HFF-Myc (cell line): ENCODE measurements around the gene SLC1A7.

ENCODE experiments used
- DNase-seq: peaks from one replicate; pipeline ENCODE4 v3.0.0-alpha.2; 2011; ENCODE audit warnings: low read depth; ENCODE audit errors: extremely low read depth
- H3K4me3 ChIP-seq: replicated peaks from 2 replicates; pipeline ENCODE4 v1.5.1; 2011; ENCODE audit warnings: low read depth, mild to moderate bottlenecking, control low read depth, low read length
- CTCF ChIP-seq: IDR thresholded peaks from 2 replicates; pipeline ENCODE4 v1.5.1; 2012; ENCODE audit warnings: mild to moderate bottlenecking, low read depth, low read length, control low read depth; ENCODE audit errors: missing control alignments

Gene SLC1A7

GRCh38 chr1:53114090-53114489, 28.3 kb downstream of the SLC1A7 start:
- no peak for TF ChIP-seq CTCF
- no peak for DNase-seq
- no peak overlapping the region for H3K4me3 ChIP-seq

- no peak for TF ChIP-seq CTCF
Observed at GRCh38 chr1:53112861-53113260, 29.6 kb downstream of the SLC1A7 start.

GRCh38 chr1:53112271-53112774, 30.1 kb downstream of the SLC1A7 start:
- no peak for TF ChIP-seq CTCF
- H3K4me3 ChIP-seq: no peak overlapping the region
- DNase-seq: no peak

More at GRCh38 chr1:53112861-53113260, 29.6 kb downstream of the SLC1A7 start:
- H3K4me3 ChIP-seq: no peak overlapping the region
- DNase-seq: no peak

GRCh38 chr1:53111693-53112092, 30.7 kb downstream of the SLC1A7 start:
- H3K4me3 ChIP-seq: no peak overlapping the region
- TF ChIP-seq CTCF: no peak
- no peak for DNase-seq

GRCh38 chr1:53111073-53111556, 31.3 kb downstream of the SLC1A7 start:
- no peak for TF ChIP-seq CTCF
- DNase-seq: no peak

GRCh38 chr1:53110370-53111072, 31.9 kb downstream of the SLC1A7 start:
- no peak overlapping the region for H3K4me3 ChIP-seq
- DNase-seq: peak; percentile 55
- no peak for TF ChIP-seq CTCF

More at GRCh38 chr1:53111073-53111556, 31.3 kb downstream of the SLC1A7 start:
- no peak overlapping the region for H3K4me3 ChIP-seq
